DOHH2 (cell line): ENCODE measurements around the gene PLXNA2.

ENCODE experiments used
- H3F3A ChIP-seq: fragments of 200-600 bp; sonication (generic), shearing (Covaris generic); 2 replicates; pipeline ENCODE4 v1.6.0; 2016; ENCODE audit warnings: antibody characterized with exemption, mild to moderate bottlenecking; ENCODE audit not compliant: control insufficient read depth, insufficient read depth
- H3K27ac ChIP-seq: fragments of 200-600 bp; sonication (generic); 2 replicates; pipeline ENCODE4 v1.5.1; 2014; ENCODE audit warnings: low read depth, mild to moderate bottlenecking, low read length, moderate library complexity
- H3K27me3 ChIP-seq: fragments of 200-600 bp; sonication (generic); 2 replicates; pipeline ENCODE4 v1.6.1; 2014; ENCODE audit warnings: mild to moderate bottlenecking, low read length, mixed read lengths; ENCODE audit not compliant: control insufficient read depth
- H3K36me3 ChIP-seq: fragments of 200-600 bp; sonication (generic); 2 replicates; pipeline ENCODE4 v1.6.1; 2014; ENCODE audit warnings: mild to moderate bottlenecking, low read length, moderate library complexity, mixed read lengths; ENCODE audit not compliant: control insufficient read depth
- H3K4me1 ChIP-seq: fragments of 200-600 bp; sonication (generic); 2 replicates; pipeline ENCODE4 v1.6.1; 2014; ENCODE audit warnings: mild to moderate bottlenecking, low read length, mixed read lengths; ENCODE audit not compliant: control insufficient read depth
- H3K4me2 ChIP-seq: fragments of 200-600 bp; sonication (generic); 2 replicates; pipeline ENCODE4 v1.6.0; 2014; ENCODE audit warnings: mild to moderate bottlenecking, low read length, moderate library complexity
- H3K4me3 ChIP-seq: fragments of 200-600 bp; sonication (generic); 2 replicates; pipeline ENCODE4 v1.5.1; 2014; ENCODE audit warnings: mild to moderate bottlenecking, low read length, mixed read lengths
- H3K79me2 ChIP-seq: fragments of 200-600 bp; sonication (generic); 2 replicates; pipeline ENCODE4 v1.6.1; 2014; ENCODE audit warnings: mild to moderate bottlenecking, low read length, mixed read lengths; ENCODE audit not compliant: control insufficient read depth
- H3K9me2 ChIP-seq: fragments of 200-600 bp; sonication (generic); replicated peaks from 2 replicates; pipeline ENCODE4 v1.6.1; 2014; ENCODE audit warnings: mild to moderate bottlenecking, low read length, mixed read lengths; ENCODE audit not compliant: control insufficient read depth
- H3K9me3 ChIP-seq: fragments of 200-600 bp; sonication (generic); 2 replicates; pipeline ENCODE4 v1.6.1; 2014; ENCODE audit warnings: antibody characterized with exemption, low read length, mixed read lengths; ENCODE audit not compliant: control insufficient read depth, insufficient read depth
- H4K20me1 ChIP-seq: fragments of 200-600 bp; sonication (generic); 2 replicates; pipeline ENCODE4 v1.6.0; 2014; ENCODE audit warnings: low read depth, mild to moderate bottlenecking, antibody characterized with exemption, low read length, moderate library complexity; ENCODE audit not compliant: control insufficient read depth, insufficient read depth
- CTCF ChIP-seq: fragments of 200-600 bp; sonication (generic); IDR thresholded peaks from one replicate; pipeline ENCODE4 v1.5.1; 2014; ENCODE audit warnings: antibody characterized with exemption, mild to moderate bottlenecking, low read depth, low read length; ENCODE audit not compliant: poor library complexity, severe bottlenecking
- EZH2phosphoT487 ChIP-seq: fragments of 200-600 bp; sonication (generic); IDR thresholded peaks from 2 replicates; pipeline ENCODE4 v1.6.1; 2017; ENCODE audit warnings: borderline replicate concordance, mild to moderate bottlenecking, antibody characterized with exemption, low read length, moderate library complexity, mixed read lengths

Gene PLXNA2

DNA sequence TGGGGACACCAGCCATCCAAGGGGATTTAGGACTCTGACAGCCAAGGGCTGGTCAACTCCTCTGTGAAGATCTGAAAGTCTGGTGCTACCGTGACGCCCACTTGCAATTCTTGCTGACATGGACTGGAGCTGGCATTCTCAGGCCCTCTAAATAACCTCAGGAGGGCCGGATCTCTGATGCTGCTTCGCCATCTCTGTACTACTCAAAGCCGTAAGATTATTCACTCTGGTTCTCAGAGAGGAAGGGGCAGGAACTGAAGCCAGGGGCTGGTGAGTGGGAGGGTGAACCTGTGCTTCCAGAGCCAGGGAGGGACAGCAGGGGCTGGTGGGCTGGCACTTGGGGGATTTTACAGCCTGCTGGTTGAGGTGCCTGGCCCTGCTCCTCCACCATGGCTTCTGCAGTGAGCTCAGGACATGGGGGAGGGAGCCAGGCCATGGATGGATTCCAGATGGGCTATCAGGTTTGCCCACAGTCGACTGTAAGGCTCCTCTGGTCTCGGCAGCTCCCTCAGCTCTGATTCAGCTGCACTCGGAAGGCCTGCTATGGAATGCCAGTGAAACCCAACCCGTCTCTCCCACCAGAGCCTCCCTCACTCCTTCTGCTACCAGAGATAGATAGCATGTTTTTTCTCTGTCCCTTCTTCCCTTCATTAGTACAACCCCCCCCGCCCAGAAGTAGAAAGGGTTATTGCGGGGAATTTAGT is 84.5 kb downstream of the PLXNA2 start:
- Histone ChIP-seq H3K9me2 (no peaks in the 10 kb centered on the region), H3K4me1 (no peaks in the 10 kb centered on the region), H4K20me1 (no peaks in the 10 kb centered on the region), H3K27me3 (no peaks in the 10 kb centered on the region), H3K36me3 (no peaks in the 10 kb centered on the region), H3K79me2 (no peaks in the 10 kb centered on the region), H3K4me2 (no peak overlapping the region), H3K9me3 (no peaks in the 10 kb centered on the region), H3K27ac (no peak overlapping the region), H3K4me3 (no peak overlapping the region), H3F3A (no peaks in the 10 kb centered on the region)
- TF ChIP-seq CTCF (no peak), EZH2phosphoT487 (no peak)

- Histone ChIP-seq H3K27ac (no peak overlapping the region), H3K9me2 (no peaks in the 10 kb centered on the region), H3K4me2 (no peak overlapping the region), H3K79me2 (no peaks in the 10 kb centered on the region), H4K20me1 (no peaks in the 10 kb centered on the region), H3K9me3 (no peaks in the 10 kb centered on the region), H3K4me1 (no peaks in the 10 kb centered on the region), H3K4me3 (no peak overlapping the region), H3K36me3 (no peaks in the 10 kb centered on the region), H3K27me3 (no peaks in the 10 kb centered on the region), H3F3A (no peaks in the 10 kb centered on the region)
- TF ChIP-seq EZH2phosphoT487 (no peak), CTCF (no peak)
These were observed 85.3 kb downstream of the PLXNA2 start for GRCh38 chr1:208158640-208159554.

DNA sequence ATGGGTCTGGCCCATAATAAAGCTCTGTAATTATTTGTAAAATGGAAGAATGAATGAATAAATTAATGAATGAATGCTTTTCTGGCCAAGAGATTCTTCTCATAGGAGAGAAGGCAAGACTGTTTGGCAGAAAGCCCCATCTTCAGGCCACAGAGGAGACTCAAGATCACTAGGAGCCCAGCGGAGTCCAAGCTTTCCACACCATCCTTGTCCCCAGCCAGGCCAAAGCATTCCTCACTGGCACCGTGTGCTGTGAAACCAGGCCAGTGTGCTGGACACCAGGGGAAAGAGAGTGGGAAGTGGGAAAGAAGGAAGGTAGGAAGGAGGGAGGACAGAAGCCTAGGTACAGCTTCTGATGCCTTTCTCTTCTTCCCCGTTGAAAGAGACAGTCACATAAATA is 86.4 kb downstream of the PLXNA2 start:
- Histone ChIP-seq H3K9me3 (no peaks in the 10 kb centered on the region), H3F3A (no peaks in the 10 kb centered on the region), H3K4me1 (no peaks in the 10 kb centered on the region), H3K36me3 (no peaks in the 10 kb centered on the region), H3K27me3 (no peaks in the 10 kb centered on the region), H3K4me2 (no peak overlapping the region), H4K20me1 (no peaks in the 10 kb centered on the region), H3K27ac (no peak overlapping the region), H3K79me2 (no peaks in the 10 kb centered on the region), H3K9me2 (no peaks in the 10 kb centered on the region), H3K4me3 (no peak overlapping the region)
- TF ChIP-seq EZH2phosphoT487 (no peak), CTCF (no peak)
